Endothelial cell of umbilical vein (primary cell): Measurements from ENCODE around the gene ARHGEF17. TPM values are rescaled to one million over a fixed set of nuclear protein-coding genes. Genes with fewer than 3 reads are reported as not detected.

ENCODE experiments used
- BruUV-seq: library from RNA; stranded (reverse); fragments of 400-500 nt; replicated peaks from 2 replicates; lab custom pipeline; 2021; lab: Mats Ljungman, UMichigan
- CTCF ChIA-PET: fragments of 300-600, 350-600 bp; sonication (Branson Sonifier 250); formaldehyde crosslinking; loops from one replicate; lab custom pipeline; 2021; ENCODE audit warnings: antibody characterized with exemption, inconsistent platforms; lab: Charles Lee
- POLR2A ChIA-PET: fragments of 300-600, 350-600 bp; sonication (Branson Sonifier 250); formaldehyde crosslinking; loops from one replicate; lab custom pipeline; 2021; ENCODE audit warnings: antibody characterized with exemption, inconsistent platforms; lab: Charles Lee
- DNase-seq: peaks from one replicate; pipeline ENCODE4 v3.0.0-alpha.2; 2011; ENCODE audit warnings: low read depth, low spot score
- FAIRE-seq: peaks from 2 replicates; lab custom pipeline; 2011; peaks lifted over from hg19 to GRCh38; lab: Jason Lieb, UNC
- H2AFZ ChIP-seq: 2 replicates; pipeline ENCODE4 v1.6.0; 2012; ENCODE audit warnings: low read depth, low read length, control low read depth, inconsistent platforms
- H3K27ac ChIP-seq: 2 replicates; pipeline ENCODE4 v1.5.1; 2011; ENCODE audit warnings: low read depth, mild to moderate bottlenecking, control low read depth, low read length, moderate library complexity; ENCODE audit not compliant: insufficient read depth
- H3K27me3 ChIP-seq, 2 experiments: 2 replicates each; pipeline versions ENCODE4 v1.6.0 to v1.6.1; 2011; ENCODE audit warnings: low read length in 2 of 2, mixed read lengths in 1 of 2; ENCODE audit not compliant: control insufficient read depth in 2 of 2, insufficient read depth in 2 of 2
- H3K36me3 ChIP-seq, 2 experiments: 2 replicates in 1 of 2; 3 replicates in 1 of 2; pipeline ENCODE4 v1.5.1; 2011; ENCODE audit warnings: low read length in 2 of 2, mild to moderate bottlenecking in 1 of 2, moderate library complexity in 1 of 2; ENCODE audit not compliant: control insufficient read depth in 2 of 2, insufficient read depth in 2 of 2; ENCODE audit errors: extremely low read depth in 1 of 2
- H3K4me1 ChIP-seq: 3 replicates; pipeline ENCODE4 v1.5.1; 2011; ENCODE audit warnings: mild to moderate bottlenecking, low read length; ENCODE audit not compliant: control insufficient read depth, insufficient read depth; ENCODE audit errors: extremely low read depth
- H3K4me2 ChIP-seq: 2 replicates; pipeline ENCODE4 v1.6.1; 2011; ENCODE audit warnings: low read length, control low read depth, mixed read lengths; ENCODE audit not compliant: insufficient read depth
- H3K4me3 ChIP-seq, 3 experiments: fragments of 200-600 bp in 1 of 3; sonication (generic), shearing (Covaris generic) in 1 of 3; replicated peaks in 1 of 3; 2 replicates each; pipeline ENCODE4 v1.5.1; 2011 to 2016; ENCODE audit warnings: control low read depth in 3 of 3, low read length in 3 of 3, mild to moderate bottlenecking in 2 of 3, inconsistent platforms in 1 of 3, low read depth in 1 of 3, moderate library complexity in 1 of 3; ENCODE audit not compliant: insufficient read depth in 1 of 3
- H3K79me2 ChIP-seq: 2 replicates; pipeline ENCODE4 v1.6.0; 2012; ENCODE audit warnings: low read length, inconsistent platforms; ENCODE audit not compliant: control insufficient read depth, insufficient read depth
- H3K9ac ChIP-seq: replicated peaks from 2 replicates; pipeline ENCODE3; 2011; ENCODE audit warnings: low read length, control low read depth; ENCODE audit not compliant: insufficient read depth; ENCODE audit errors: extremely low read depth
- H3K9me1 ChIP-seq: replicated peaks from 3 replicates; pipeline ENCODE4 v1.6.0; 2011; ENCODE audit warnings: mild to moderate bottlenecking, low read length; ENCODE audit not compliant: control insufficient read depth, insufficient read depth; ENCODE audit errors: extremely low read depth
- H3K9me3 ChIP-seq: replicated peaks from 2 replicates; pipeline ENCODE4 v1.5.1; 2012; ENCODE audit warnings: low read length, inconsistent platforms; ENCODE audit not compliant: control insufficient read depth, insufficient read depth
- H4K20me1 ChIP-seq: replicated peaks from 2 replicates; pipeline ENCODE3; 2011; ENCODE audit warnings: mild to moderate bottlenecking, low read length; ENCODE audit not compliant: control insufficient read depth, insufficient read depth; ENCODE audit errors: extremely low read depth
- CTCF ChIP-seq, 2 donors: IDR thresholded peaks; 1 replicate in 1 of 2; 2 replicates in 1 of 2; pipeline ENCODE4 v1.5.1; 2011; ENCODE audit warnings: low read length in 2 of 2, mild to moderate bottlenecking in 2 of 2, moderate library complexity in 2 of 2, control low read depth in 1 of 2, inconsistent platforms in 1 of 2, low read depth in 1 of 2; ENCODE audit not compliant: insufficient read depth in 1 of 2; ENCODE audit errors: extremely low read depth in 1 of 2
- FOS ChIP-seq: IDR thresholded peaks from 2 replicates; pipeline ENCODE4 v1.6.1; 2011; ENCODE audit warnings: mild to moderate bottlenecking, low read length, moderate library complexity, borderline replicate concordance; ENCODE audit not compliant: insufficient read depth
- GATA2 ChIP-seq: IDR thresholded peaks from 2 replicates; pipeline ENCODE4 v1.7.0; 2011; ENCODE audit warnings: low read depth, mild to moderate bottlenecking, moderate library complexity, mixed read lengths, low read length; ENCODE audit not compliant: insufficient read length, insufficient read depth
- MAX ChIP-seq: IDR thresholded peaks from 2 replicates; pipeline ENCODE4 v1.6.1; 2011; ENCODE audit not compliant: insufficient read depth, insufficient read length
- dilution Hi-C: fragments of 300-500 bp; cut with MboI; formaldehyde crosslinking; loops from one replicate; pipeline ENCODE4 v1.15.0; 2019; ENCODE audit warnings: low sequenced_read_pairs; ENCODE audit not compliant: extremely low pct_ligation_motif_present
- intact Hi-C: fragments of 100-400 bp; cut with micrococcal nuclease; formaldehyde crosslinking; loops from one replicate; pipeline ENCODE4 v1.10.0; 2022
- polyA plus RNA-seq, 4 experiments: library from polyadenylated mRNA; depleted of rRNA in 3 of 4; stranded (reverse) in 3 of 4; unstranded in 1 of 4; fragments of >200 nt; gene quantifications; 2 replicates each; pipeline versions ENCODE4 v1.2.1 to v1.2.3, GENCODE V29; 2011 to 2012; ENCODE audit warnings: missing spikeins in 1 of 4
- total RNA-seq: library from RNA; stranded (reverse); gene quantifications from 2 replicates; pipeline ENCODE4 v1.2.3, GENCODE V29; 2021

Gene ARHGEF17
- total and polyA plus RNA-seq, 2 donors (not counting 3 experiments of a cell fraction or from before 2014, with no cell fraction given) = 74.9 to 89.9 TPM

- ChIA-PET POLR2A (no interaction called here), CTCF (interaction anchor here (1.3 to 1.8 kb wide), 2 partner anchors 13 to 18 kb away, joined by 4 to 5 read pairs; no protein-coding TSS in a partner anchor)
- FAIRE-seq = no peak
- H3K9me3 ChIP-seq = no peaks in the 10 kb centered on the region
- H3K9ac ChIP-seq = no peak overlapping the region
- H3K27ac ChIP-seq = no peak overlapping the region
- no peaks in the 10 kb centered on the region for H3K79me2 ChIP-seq
- no peaks in the 10 kb centered on the region for H3K4me1 ChIP-seq
- no peak for DNase-seq
- dilution Hi-C loops (no loop called here), intact Hi-C loops (no loop called here)
- peaks cover 0 to 2% of the 10 kb centered on the region in 2 experiments for H3K27me3 ChIP-seq
- no peak overlapping the region for H2AFZ ChIP-seq
- no peaks in the 10 kb centered on the region for H4K20me1 ChIP-seq
- H3K4me3 ChIP-seq = no peak overlapping the region
- no peak overlapping the region for H3K4me2 ChIP-seq
- no TSS peak for BruUV-seq
- TF ChIP-seq MAX = no peak
- no peaks in the 10 kb centered on the region for H3K36me3 ChIP-seq
- H3K9me1 ChIP-seq = no peaks in the 10 kb centered on the region
These were observed 32.7 kb upstream of the ARHGEF17 start for GRCh38 chr11:73275381-73275750.

- CTCF ChIA-PET = no interaction called here
- no peak for FAIRE-seq
- Histone ChIP-seq H4K20me1 (no peaks in the 10 kb centered on the region), H3K4me1 (no peaks in the 10 kb centered on the region), H3K4me3 (no peak overlapping the region), H3K79me2 (no peaks in the 10 kb centered on the region), H3K27ac (no peak overlapping the region), H3K27me3 (peaks cover 0 to 2% of the 10 kb centered on the region in 2 experiments), H3K9ac (no peak overlapping the region), H2AFZ (no peak overlapping the region), H3K9me1 (no peaks in the 10 kb centered on the region), H3K9me3 (no peaks in the 10 kb centered on the region), H3K4me2 (no peak overlapping the region), H3K36me3 (no peaks in the 10 kb centered on the region)
- no peak for DNase-seq
- BruUV-seq = no TSS peak
- POLR2A ChIA-PET = no interaction called here
- dilution Hi-C loops (no loop called here), intact Hi-C loops (no loop called here)
- TF ChIP-seq CTCF (IDR thresholded peaks at IDR 0.05; ENCODE audit: extremely low read depth in 1 of 2, insufficient read depth in 1 of 2, low read depth in 1 of 2, low read length in 2 of 2) (no peak), GATA2 (no peak), FOS (no peak)
These were observed 30.6 kb upstream of the ARHGEF17 start for GRCh38 chr11:73277467-73277866.
